ENCODE results near the gene FZD4.
A peak's percentile ranks its signal among the peaks of the same experiment; 100 is the strongest.
"Not testable (repeated sequence)": the region's sequence is repeated elsewhere in the genome, so short reads cannot be mapped to it uniquely, and the experiment has no call there.

FZD4 gene

DNA sequence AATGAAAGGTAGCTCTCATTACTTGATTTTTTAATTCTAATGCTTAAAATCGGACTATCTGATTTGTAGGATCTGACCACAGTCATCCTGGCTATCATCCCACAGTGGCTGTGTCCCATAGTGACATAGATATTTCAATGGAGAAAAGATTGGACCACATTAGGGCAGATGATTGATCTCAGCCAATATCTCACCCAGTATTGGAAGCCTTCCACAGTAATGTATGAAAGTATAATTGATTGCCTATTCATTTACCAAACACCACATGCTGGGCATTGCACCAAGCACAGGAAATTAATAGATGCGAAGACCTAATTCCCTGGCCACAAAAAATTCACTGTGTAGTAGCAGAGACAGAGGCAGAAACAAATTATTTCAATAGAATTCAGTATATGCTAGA lies 37.6 kb downstream of the FZD4 start (continued):
- TF ChIP-seq SP7 (tag by site-specific recombination; IDR thresholded peaks at IDR 0.05) (no peak), MZF1 (tag by site-specific recombination; IDR thresholded peaks at IDR 0.05; ENCODE audit: borderline replicate concordance) (no peak), ZNF423 (tag by site-specific recombination; IDR thresholded peaks at IDR 0.05) (no peak)
- TF ChIP-seq, protein P1, sequence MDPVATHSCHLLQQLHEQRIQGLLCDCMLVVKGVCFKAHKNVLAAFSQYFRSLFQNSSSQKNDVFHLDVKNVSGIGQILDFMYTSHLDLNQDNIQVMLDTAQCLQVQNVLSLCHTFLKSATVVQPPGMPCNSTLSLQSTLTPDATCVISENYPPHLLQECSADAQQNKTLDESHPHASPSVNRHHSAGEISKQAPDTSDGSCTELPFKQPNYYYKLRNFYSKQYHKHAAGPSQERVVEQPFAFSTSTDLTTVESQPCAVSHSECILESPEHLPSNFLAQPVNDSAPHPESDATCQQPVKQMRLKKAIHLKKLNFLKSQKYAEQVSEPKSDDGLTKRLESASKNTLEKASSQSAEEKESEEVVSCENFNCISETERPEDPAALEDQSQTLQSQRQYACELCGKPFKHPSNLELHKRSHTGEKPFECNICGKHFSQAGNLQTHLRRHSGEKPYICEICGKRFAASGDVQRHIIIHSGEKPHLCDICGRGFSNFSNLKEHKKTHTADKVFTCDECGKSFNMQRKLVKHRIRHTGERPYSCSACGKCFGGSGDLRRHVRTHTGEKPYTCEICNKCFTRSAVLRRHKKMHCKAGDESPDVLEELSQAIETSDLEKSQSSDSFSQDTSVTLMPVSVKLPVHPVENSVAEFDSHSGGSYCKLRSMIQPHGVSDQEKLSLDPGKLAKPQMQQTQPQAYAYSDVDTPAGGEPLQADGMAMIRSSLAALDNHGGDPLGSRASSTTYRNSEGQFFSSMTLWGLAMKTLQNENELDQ (tag by site-specific recombination; IDR thresholded peaks at IDR 0.05; ENCODE audit: low read depth): no peak

DNA sequence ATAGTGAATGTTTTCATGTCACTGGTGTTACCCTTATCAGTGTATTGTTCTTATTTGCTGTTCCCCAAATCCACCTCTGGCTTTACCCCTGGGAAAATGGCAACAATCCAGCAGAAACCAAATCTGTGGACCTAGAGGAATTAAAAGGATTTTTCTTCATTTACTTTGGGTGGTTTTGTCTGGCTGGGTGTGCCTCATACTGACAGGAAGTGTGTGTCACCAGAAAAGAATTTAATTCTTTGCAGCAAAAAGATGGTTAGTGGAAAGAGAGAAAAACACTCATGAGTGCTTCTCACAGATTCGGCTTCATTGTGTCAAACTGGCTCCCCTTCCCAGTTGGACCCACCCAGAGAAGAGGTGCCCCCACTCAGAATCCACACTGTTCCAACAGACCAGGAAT lies 38.9 kb downstream of the FZD4 start:
- H3K36me3 ChIP-seq (ENCODE audit: control insufficient read depth in 2 of 2, insufficient read depth in 1 of 2, low read length in 2 of 2): no peaks in the 10 kb centered on the region
- no peaks in the 10 kb centered on the region for H3K4me1 ChIP-seq (ENCODE audit: control insufficient read depth, insufficient read depth, low read length)
- POLR2A ChIA-PET: no interaction called here
- CTCF ChIA-PET: interaction anchor here (0.7 to 7.6 kb wide), 3 partner anchors 46 to 459 kb away, joined by 3 to 144 read pairs (median 4); no protein-coding TSS in a partner anchor
- H3K27ac ChIP-seq (ENCODE audit: extremely low read depth, low read depth, low read length): no peak overlapping the region
- H3K4me3 ChIP-seq (ENCODE audit: low read depth, low read length): no peak overlapping the region
- no peak for TF ChIP-seq ZSCAN23 (tag by site-specific recombination; IDR thresholded peaks at IDR 0.05)
- no peak for TF ChIP-seq MEIS1 (CRISPR knock-in tag; IDR thresholded peaks at IDR 0.05; ENCODE audit: borderline replicate concordance)
- TF ChIP-seq ZNF214 (tag by site-specific recombination; IDR thresholded peaks at IDR 0.05; ENCODE audit: borderline replicate concordance): no peak
- TF ChIP-seq, protein P2, sequence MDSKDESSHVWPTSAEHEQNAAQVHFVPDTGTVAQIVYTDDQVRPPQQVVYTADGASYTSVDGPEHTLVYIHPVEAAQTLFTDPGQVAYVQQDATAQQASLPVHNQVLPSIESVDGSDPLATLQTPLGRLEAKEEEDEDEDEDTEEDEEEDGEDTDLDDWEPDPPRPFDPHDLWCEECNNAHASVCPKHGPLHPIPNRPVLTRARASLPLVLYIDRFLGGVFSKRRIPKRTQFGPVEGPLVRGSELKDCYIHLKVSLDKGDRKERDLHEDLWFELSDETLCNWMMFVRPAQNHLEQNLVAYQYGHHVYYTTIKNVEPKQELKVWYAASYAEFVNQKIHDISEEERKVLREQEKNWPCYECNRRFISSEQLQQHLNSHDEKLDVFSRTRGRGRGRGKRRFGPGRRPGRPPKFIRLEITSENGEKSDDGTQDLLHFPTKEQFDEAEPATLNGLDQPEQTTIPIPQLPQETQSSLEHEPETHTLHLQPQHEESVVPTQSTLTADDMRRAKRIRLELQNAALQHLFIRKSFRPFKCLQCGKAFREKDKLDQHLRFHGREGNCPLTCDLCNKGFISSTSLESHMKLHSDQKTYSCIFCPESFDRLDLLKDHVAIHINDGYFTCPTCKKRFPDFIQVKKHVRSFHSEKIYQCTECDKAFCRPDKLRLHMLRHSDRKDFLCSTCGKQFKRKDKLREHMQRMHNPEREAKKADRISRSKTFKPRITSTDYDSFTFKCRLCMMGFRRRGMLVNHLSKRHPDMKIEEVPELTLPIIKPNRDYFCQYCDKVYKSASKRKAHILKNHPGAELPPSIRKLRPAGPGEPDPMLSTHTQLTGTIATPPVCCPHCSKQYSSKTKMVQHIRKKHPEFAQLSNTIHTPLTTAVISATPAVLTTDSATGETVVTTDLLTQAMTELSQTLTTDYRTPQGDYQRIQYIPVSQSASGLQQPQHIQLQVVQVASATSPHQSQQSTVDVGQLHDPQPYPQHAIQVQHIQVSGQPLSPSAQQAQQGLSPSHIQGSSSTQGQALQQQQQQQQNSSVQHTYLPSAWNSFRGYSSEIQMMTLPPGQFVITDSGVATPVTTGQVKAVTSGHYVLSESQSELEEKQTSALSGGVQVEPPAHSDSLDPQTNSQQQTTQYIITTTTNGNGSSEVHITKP (tag by site-specific recombination; IDR thresholded peaks at IDR 0.05): peak; percentile 51
- H3K9me3 ChIP-seq (ENCODE audit: control insufficient read depth, insufficient read depth, low read depth, low read length): no peaks in the 10 kb centered on the region

DNA sequence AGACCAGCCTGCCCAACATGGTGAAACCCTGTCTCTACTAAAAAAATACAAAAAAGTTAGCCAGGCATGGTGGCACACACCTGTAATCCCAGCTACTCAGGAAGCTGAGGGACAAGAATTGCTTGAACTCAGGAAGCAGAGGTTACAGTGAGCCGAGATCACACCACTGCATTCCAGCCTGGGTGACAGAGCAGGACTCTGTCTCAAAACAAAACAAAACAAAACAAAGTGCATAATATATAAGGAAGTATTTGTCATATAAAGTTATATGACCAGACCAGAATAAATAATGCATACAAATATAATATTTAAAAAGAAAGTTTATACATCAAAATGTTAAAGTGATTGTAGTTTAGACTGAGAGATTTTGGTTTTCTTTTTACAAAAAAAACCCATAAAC lies 39.3 kb downstream of the FZD4 start:
- CTCF ChIA-PET: interaction anchor here (1.3 to 7.6 kb wide), 2 partner anchors 46 to 459 kb away, joined by 3 to 144 read pairs; no protein-coding TSS in a partner anchor
- POLR2A ChIA-PET; H3K27ac ChIP-seq (ENCODE audit: extremely low read depth, low read depth, low read length): not testable (repeated sequence)

DNA sequence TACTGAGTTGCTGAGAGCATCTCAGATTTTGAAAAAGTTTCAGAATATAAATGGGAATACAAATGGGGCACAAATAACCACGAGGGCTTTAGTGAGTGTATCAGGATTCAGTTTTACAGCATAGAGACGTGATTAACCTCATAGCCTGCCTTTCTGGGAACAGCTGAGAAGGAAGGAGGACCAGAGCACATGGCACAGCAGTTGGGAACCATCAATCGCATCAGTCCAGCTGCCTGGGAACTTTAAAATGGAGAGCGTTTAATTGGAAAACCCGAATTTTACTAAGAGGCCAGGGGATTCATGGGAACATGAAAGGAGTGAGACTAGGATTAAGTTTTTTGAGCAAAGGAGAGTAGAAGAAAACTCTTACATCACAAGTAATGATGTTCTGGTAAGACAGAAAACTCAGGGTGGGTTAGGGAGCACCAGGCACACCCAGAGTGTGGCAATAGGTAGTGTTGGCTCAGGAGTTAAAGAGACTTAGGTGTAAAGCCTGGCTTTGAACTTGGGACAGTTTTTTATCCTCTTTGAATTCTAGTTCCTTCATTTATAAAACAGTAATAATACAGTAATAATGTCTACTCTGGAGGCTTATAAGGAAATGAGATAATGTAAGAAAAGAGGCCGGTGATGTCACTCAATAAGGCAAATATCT lies 40.2 kb downstream of the FZD4 start:
- Histone ChIP-seq H3K4me3 (ENCODE audit: low read depth, low read length) (no peak overlapping the region), H3K4me1 (ENCODE audit: control insufficient read depth, insufficient read depth, low read length) (no peaks in the 10 kb centered on the region), H3K36me3 (ENCODE audit: control insufficient read depth in 2 of 2, insufficient read depth in 1 of 2, low read length in 2 of 2) (no peaks in the 10 kb centered on the region), H3K9me3 (ENCODE audit: control insufficient read depth, insufficient read depth, low read depth, low read length) (no peaks in the 10 kb centered on the region), H3K27ac (ENCODE audit: extremely low read depth, low read depth, low read length) (no peak overlapping the region)
- POLR2A ChIA-PET: no interaction called here
- CTCF ChIA-PET: no interaction called here
- TF ChIP-seq, protein P3, sequence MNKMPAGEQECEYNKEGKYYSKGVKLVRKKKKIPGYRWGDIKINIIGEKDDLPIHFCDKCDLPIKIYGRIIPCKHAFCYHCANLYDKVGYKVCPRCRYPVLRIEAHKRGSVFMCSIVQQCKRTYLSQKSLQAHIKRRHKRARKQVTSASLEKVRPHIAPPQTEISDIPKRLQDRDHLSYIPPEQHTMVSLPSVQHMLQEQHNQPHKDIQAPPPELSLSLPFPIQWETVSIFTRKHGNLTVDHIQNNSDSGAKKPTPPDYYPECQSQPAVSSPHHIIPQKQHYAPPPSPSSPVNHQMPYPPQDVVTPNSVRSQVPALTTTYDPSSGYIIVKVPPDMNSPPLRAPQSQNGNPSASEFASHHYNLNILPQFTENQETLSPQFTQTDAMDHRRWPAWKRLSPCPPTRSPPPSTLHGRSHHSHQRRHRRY (tag by site-specific recombination; IDR thresholded peaks at IDR 0.05): no peak
- TF ChIP-seq, protein P4, sequence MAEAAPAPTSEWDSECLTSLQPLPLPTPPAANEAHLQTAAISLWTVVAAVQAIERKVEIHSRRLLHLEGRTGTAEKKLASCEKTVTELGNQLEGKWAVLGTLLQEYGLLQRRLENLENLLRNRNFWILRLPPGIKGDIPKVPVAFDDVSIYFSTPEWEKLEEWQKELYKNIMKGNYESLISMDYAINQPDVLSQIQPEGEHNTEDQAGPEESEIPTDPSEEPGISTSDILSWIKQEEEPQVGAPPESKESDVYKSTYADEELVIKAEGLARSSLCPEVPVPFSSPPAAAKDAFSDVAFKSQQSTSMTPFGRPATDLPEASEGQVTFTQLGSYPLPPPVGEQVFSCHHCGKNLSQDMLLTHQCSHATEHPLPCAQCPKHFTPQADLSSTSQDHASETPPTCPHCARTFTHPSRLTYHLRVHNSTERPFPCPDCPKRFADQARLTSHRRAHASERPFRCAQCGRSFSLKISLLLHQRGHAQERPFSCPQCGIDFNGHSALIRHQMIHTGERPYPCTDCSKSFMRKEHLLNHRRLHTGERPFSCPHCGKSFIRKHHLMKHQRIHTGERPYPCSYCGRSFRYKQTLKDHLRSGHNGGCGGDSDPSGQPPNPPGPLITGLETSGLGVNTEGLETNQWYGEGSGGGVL (tag by site-specific recombination; IDR thresholded peaks at IDR 0.05): no peak
- TF ChIP-seq ZNF214 (tag by site-specific recombination; IDR thresholded peaks at IDR 0.05; ENCODE audit: borderline replicate concordance) (no peak), ZNF146 (tag by site-specific recombination; IDR thresholded peaks at IDR 0.05) (no peak), ZNF585B (tag by site-specific recombination; IDR thresholded peaks at IDR 0.05) (no peak)
- TF ChIP-seq, protein P5, sequence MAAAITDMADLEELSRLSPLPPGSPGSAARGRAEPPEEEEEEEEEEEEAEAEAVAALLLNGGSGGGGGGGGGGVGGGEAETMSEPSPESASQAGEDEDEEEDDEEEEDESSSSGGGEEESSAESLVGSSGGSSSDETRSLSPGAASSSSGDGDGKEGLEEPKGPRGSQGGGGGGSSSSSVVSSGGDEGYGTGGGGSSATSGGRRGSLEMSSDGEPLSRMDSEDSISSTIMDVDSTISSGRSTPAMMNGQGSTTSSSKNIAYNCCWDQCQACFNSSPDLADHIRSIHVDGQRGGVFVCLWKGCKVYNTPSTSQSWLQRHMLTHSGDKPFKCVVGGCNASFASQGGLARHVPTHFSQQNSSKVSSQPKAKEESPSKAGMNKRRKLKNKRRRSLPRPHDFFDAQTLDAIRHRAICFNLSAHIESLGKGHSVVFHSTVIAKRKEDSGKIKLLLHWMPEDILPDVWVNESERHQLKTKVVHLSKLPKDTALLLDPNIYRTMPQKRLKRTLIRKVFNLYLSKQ (tag by site-specific recombination; IDR thresholded peaks at IDR 0.05; ENCODE audit: borderline replicate concordance): no peak
- TF ChIP-seq, protein P6, sequence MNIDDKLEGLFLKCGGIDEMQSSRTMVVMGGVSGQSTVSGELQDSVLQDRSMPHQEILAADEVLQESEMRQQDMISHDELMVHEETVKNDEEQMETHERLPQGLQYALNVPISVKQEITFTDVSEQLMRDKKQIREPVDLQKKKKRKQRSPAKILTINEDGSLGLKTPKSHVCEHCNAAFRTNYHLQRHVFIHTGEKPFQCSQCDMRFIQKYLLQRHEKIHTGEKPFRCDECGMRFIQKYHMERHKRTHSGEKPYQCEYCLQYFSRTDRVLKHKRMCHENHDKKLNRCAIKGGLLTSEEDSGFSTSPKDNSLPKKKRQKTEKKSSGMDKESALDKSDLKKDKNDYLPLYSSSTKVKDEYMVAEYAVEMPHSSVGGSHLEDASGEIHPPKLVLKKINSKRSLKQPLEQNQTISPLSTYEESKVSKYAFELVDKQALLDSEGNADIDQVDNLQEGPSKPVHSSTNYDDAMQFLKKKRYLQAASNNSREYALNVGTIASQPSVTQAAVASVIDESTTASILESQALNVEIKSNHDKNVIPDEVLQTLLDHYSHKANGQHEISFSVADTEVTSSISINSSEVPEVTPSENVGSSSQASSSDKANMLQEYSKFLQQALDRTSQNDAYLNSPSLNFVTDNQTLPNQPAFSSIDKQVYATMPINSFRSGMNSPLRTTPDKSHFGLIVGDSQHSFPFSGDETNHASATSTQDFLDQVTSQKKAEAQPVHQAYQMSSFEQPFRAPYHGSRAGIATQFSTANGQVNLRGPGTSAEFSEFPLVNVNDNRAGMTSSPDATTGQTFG (tag by site-specific recombination; IDR thresholded peaks at IDR 0.05; ENCODE audit: borderline replicate concordance): no peak

More for the DNA sequence above, 39.3 kb downstream of the FZD4 start:
- H3K36me3 ChIP-seq (ENCODE audit: control insufficient read depth in 2 of 2, insufficient read depth in 1 of 2, low read length in 2 of 2); H3K4me3 ChIP-seq (ENCODE audit: low read depth, low read length); H3K9me3 ChIP-seq (ENCODE audit: control insufficient read depth, insufficient read depth, low read depth, low read length); H3K4me1 ChIP-seq (ENCODE audit: control insufficient read depth, insufficient read depth, low read length): not testable (repeated sequence)

Measured in HEK293 (cell line).